ENCODE data around the gene PTGER3.

Gene PTGER3

DNA sequence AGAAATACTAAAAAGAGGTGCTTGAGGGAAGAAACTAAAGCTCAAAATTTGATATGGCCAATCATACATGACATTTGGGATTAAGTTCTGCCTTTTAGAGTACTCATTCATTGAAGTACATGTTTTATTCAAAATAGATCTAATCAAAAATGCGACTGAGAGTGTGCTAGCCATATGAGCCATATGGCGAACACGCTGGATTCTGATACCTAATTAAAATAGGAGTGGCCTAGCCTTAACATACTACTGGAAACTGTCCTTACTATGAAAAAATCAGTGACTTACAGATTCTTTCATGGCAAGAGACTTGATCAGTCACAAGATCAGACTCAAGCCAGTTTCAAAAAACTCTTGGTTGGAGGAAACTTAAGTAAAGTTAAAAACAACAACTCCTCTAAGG lies 73.9 kb downstream of the PTGER3 start:
- TF ChIP-seq, protein P1, sequence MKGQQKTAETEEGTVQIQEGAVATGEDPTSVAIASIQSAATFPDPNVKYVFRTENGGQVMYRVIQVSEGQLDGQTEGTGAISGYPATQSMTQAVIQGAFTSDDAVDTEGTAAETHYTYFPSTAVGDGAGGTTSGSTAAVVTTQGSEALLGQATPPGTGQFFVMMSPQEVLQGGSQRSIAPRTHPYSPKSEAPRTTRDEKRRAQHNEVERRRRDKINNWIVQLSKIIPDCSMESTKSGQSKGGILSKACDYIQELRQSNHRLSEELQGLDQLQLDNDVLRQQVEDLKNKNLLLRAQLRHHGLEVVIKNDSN (IDR thresholded peaks at IDR 0.05) = no peak
- TF ChIP-seq YY1 (IDR thresholded peaks at IDR 0.05; ENCODE audit: low read depth) (no peak), RAD21 (IDR thresholded peaks at IDR 0.05; ENCODE audit: low read depth) (no peak), CREB1 (IDR thresholded peaks at IDR 0.05; ENCODE audit: low read depth) (no peak), ZBTB7A (IDR thresholded peaks at IDR 0.05; ENCODE audit: low read depth) (no peak)
- TF ChIP-seq, protein P2, sequence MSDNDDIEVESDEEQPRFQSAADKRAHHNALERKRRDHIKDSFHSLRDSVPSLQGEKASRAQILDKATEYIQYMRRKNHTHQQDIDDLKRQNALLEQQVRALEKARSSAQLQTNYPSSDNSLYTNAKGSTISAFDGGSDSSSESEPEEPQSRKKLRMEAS (IDR thresholded peaks at IDR 0.05) = no peak

DNA sequence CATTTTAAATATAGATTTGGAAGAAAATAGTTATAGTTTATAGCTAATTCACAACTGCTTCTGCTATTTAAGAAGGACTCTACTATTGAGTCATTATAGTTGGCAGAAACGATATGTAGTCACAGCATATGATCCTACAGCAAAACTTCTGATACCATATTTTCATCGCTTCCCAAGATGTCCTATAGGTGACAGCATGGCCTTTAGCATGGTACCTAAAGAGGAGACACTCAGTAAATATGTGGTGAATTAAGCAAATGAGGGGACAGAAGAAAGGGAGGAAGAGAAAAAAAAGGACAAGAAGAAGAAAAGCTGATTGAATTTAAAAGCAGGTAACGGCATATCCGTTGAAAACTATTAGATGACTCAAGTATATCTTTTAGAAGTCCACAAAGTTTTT lies 77.2 kb downstream of the PTGER3 start:
- TF ChIP-seq TCF12 (IDR thresholded peaks at IDR 0.05; ENCODE audit: low read depth) = no peak
- TF ChIP-seq CEBPB (IDR thresholded peaks at IDR 0.05) = no peak
- TF ChIP-seq, protein P1 (IDR thresholded peaks at IDR 0.05) = no peak
- TF ChIP-seq, protein P3, sequence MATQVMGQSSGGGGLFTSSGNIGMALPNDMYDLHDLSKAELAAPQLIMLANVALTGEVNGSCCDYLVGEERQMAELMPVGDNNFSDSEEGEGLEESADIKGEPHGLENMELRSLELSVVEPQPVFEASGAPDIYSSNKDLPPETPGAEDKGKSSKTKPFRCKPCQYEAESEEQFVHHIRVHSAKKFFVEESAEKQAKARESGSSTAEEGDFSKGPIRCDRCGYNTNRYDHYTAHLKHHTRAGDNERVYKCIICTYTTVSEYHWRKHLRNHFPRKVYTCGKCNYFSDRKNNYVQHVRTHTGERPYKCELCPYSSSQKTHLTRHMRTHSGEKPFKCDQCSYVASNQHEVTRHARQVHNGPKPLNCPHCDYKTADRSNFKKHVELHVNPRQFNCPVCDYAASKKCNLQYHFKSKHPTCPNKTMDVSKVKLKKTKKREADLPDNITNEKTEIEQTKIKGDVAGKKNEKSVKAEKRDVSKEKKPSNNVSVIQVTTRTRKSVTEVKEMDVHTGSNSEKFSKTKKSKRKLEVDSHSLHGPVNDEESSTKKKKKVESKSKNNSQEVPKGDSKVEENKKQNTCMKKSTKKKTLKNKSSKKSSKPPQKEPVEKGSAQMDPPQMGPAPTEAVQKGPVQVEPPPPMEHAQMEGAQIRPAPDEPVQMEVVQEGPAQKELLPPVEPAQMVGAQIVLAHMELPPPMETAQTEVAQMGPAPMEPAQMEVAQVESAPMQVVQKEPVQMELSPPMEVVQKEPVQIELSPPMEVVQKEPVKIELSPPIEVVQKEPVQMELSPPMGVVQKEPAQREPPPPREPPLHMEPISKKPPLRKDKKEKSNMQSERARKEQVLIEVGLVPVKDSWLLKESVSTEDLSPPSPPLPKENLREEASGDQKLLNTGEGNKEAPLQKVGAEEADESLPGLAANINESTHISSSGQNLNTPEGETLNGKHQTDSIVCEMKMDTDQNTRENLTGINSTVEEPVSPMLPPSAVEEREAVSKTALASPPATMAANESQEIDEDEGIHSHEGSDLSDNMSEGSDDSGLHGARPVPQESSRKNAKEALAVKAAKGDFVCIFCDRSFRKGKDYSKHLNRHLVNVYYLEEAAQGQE (IDR thresholded peaks at IDR 0.05; ENCODE audit: low read depth) = no peak
- TF ChIP-seq ZBTB7A (IDR thresholded peaks at IDR 0.05; ENCODE audit: low read depth) = no peak
- TF ChIP-seq EGR1 (IDR thresholded peaks at IDR 0.05) = no peak
- TF ChIP-seq EP300 (IDR thresholded peaks at IDR 0.05; ENCODE audit: borderline replicate concordance) = no peak
- no peak; the same call in 1 of the 2 replicates for TF ChIP-seq RAD21 (IDR thresholded peaks at IDR 0.05; ENCODE audit: low read depth)
- no peak for TF ChIP-seq TAF1 (IDR thresholded peaks at IDR 0.05; ENCODE audit: low read depth)

DNA sequence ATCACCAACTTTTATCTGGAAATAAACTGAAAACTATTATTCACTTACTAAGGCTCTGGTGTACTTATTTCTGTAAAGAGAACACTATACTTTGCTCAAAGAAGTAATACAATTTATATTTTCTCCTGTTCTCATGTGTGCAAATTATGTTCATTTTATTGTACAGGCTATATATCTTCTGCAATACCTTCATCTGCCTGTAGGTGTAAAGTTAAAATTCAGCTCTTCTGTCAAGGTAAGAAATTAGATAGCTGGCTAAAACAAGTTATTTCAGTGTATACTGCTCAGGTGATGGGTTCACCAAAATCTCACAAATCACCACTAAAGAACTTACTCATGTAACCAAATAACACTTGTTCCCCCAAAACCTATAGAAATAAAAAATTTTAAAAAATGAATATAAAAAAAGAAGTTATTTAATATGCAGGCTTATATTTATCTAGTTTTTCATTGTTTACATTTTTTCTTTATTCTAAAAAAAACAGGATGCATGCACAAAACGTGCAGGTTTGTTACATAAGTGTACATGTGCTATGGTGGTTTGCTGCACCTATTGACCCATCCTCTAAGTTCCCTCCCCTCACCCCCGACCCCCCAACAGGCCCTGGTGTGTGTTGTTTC lies 81.5 kb downstream of the PTGER3 start:
- no peak for TF ChIP-seq YY1 (IDR thresholded peaks at IDR 0.05; ENCODE audit: low read depth)
- no peak for TF ChIP-seq NFIC (IDR thresholded peaks at IDR 0.05)
- TF ChIP-seq ZBTB7A (IDR thresholded peaks at IDR 0.05; ENCODE audit: low read depth) = no peak
- TF ChIP-seq TEAD4 (IDR thresholded peaks at IDR 0.05) = no peak
- TF ChIP-seq, protein P3 (IDR thresholded peaks at IDR 0.05; ENCODE audit: low read depth) = no peak
- TF ChIP-seq, protein P2 (IDR thresholded peaks at IDR 0.05) = no peak
- TF ChIP-seq, protein P1 (IDR thresholded peaks at IDR 0.05) = no peak
- TF ChIP-seq EGR1 (IDR thresholded peaks at IDR 0.05) = no peak
- no peak for TF ChIP-seq CEBPB (IDR thresholded peaks at IDR 0.05)
- TF ChIP-seq TAF1 (IDR thresholded peaks at IDR 0.05; ENCODE audit: low read depth) = no peak
- TF ChIP-seq RAD21 (IDR thresholded peaks at IDR 0.05; ENCODE audit: low read depth) = no peak

DNA sequence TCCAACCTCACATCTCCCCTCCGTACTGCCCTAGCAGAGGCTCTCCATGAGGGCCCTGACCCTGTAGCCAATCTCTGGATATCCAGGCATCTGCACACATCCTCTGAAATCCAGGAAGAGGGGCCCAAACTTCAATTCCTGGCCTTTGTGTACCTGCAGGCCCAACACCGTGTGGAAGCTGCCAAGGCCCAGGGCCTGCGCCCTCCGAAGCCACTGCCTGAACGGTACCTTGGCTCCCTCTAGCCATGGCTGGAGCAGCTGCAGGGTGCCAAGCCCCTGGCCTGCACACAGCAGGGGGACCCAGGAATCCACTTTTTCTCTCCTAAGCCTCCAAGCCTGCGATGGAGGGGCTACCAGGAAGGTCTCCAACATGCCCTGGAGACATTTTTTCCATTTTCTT lies 84.2 kb downstream of the PTGER3 start:
- TF ChIP-seq ZBTB7A (IDR thresholded peaks at IDR 0.05; ENCODE audit: low read depth) (no peak), EP300 (IDR thresholded peaks at IDR 0.05; ENCODE audit: borderline replicate concordance) (no peak), NFIC (IDR thresholded peaks at IDR 0.05) (no peak), TEAD4 (IDR thresholded peaks at IDR 0.05) (no peak), EGR1 (IDR thresholded peaks at IDR 0.05) (no peak)
- TF ChIP-seq, protein P2 (IDR thresholded peaks at IDR 0.05) = no peak

DNA sequence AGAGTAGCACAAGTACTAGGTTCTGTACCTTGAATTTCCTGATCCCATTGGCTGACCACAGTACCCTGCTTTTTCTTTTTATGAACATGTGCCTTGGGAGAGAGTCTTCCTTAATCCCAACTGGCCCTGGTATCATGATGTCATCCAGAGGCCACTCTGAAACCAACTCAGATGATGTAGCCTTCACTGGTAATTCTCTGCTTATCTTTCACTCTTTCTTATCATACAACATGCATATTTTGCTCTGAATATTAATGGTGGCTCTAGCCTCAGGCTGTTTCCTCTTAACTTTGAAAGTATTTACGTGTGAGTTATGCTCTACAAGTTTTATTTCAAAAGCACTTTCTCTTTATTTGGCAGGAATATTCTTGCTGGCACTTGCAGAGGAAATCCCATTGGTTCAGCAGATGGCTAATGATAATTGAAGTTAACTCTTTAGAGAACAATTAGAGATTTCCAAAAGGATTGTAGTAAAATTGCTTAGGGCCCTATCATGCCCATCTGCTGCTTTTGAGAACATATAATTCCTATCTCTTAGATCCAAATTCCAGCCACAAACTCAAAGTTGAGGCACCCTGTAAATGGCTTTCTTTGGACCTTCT lies 86.1 kb downstream of the PTGER3 start:
- TF ChIP-seq FOXM1 (IDR thresholded peaks at IDR 0.05; ENCODE audit: borderline replicate concordance, low read depth) (no peak), CREB1 (IDR thresholded peaks at IDR 0.05; ENCODE audit: low read depth) (no peak), CEBPB (IDR thresholded peaks at IDR 0.05) (no peak), NFIC (IDR thresholded peaks at IDR 0.05) (no peak), RAD21 (IDR thresholded peaks at IDR 0.05; ENCODE audit: low read depth) (no peak), YY1 (IDR thresholded peaks at IDR 0.05; ENCODE audit: low read depth) (no peak), TEAD4 (IDR thresholded peaks at IDR 0.05) (no peak), EP300 (IDR thresholded peaks at IDR 0.05; ENCODE audit: borderline replicate concordance) (no peak), TCF12 (IDR thresholded peaks at IDR 0.05; ENCODE audit: low read depth) (no peak), ZBTB7A (IDR thresholded peaks at IDR 0.05; ENCODE audit: low read depth) (no peak), TAF1 (IDR thresholded peaks at IDR 0.05; ENCODE audit: low read depth) (no peak), EGR1 (IDR thresholded peaks at IDR 0.05) (no peak)
- TF ChIP-seq, protein P3 (IDR thresholded peaks at IDR 0.05; ENCODE audit: low read depth) = no peak
- TF ChIP-seq, protein P2 (IDR thresholded peaks at IDR 0.05) = no peak
- TF ChIP-seq, protein P1 (IDR thresholded peaks at IDR 0.05) = no peak

Measured in Ishikawa (cell line).